ENCODE results near the gene SCN7A.
"Not testable (repeated sequence)": the region's sequence is repeated elsewhere in the genome, so short reads cannot be mapped to it uniquely, and the experiment has no call there.

Gene SCN7A

GRCh38 chr2:166361351-166362153 is 132.5 kb downstream of the SCN7A start:
- TF ChIP-seq EZH2phosphoT487 (IDR thresholded peaks at IDR 0.05; ENCODE audit: low read depth) (no peak), CTCF (IDR thresholded peaks at IDR 0.05; ENCODE audit: low read depth, low read length) (peak; percentile 71)
- Histone ChIP-seq H2AFZ (ENCODE audit: low read depth, low read length) (no peak overlapping the region), H3K9ac (ENCODE audit: low read length) (no peak overlapping the region), H3K79me2 (ENCODE audit: low read length) (no peaks in the 10 kb centered on the region), H3K4me1 (ENCODE audit: low read length) (no peaks in the 10 kb centered on the region), H3K4me2 (ENCODE audit: low read length) (no peak overlapping the region), H3K9me3 (ENCODE audit: insufficient read depth, low read length) (no peaks in the 10 kb centered on the region), H3K4me3 (ENCODE audit: low read length) (no peak overlapping the region), H4K20me1 (ENCODE audit: insufficient read depth, low read length) (no peaks in the 10 kb centered on the region), H3K27ac (ENCODE audit: low read length) (no peak overlapping the region), H3K36me3 (replicated peaks; ENCODE audit: low read depth, low read length) (no peaks in the 10 kb centered on the region), H3K27me3 (ENCODE audit: low read depth, low read length) (no peaks in the 10 kb centered on the region)

GRCh38 chr2:166360906-166361305 is 133.1 kb downstream of the SCN7A start:
- Histone ChIP-seq H3K4me3 (ENCODE audit: low read length) (no peak overlapping the region), H3K4me1 (ENCODE audit: low read length) (no peaks in the 10 kb centered on the region), H3K27me3 (ENCODE audit: low read depth, low read length) (no peaks in the 10 kb centered on the region), H3K79me2 (ENCODE audit: low read length) (no peaks in the 10 kb centered on the region), H2AFZ (ENCODE audit: low read depth, low read length) (no peak overlapping the region), H3K27ac (ENCODE audit: low read length) (no peak overlapping the region), H3K36me3 (replicated peaks; ENCODE audit: low read depth, low read length) (no peaks in the 10 kb centered on the region), H3K4me2 (ENCODE audit: low read length) (no peak overlapping the region), H4K20me1 (ENCODE audit: insufficient read depth, low read length) (no peaks in the 10 kb centered on the region), H3K9me3 (ENCODE audit: insufficient read depth, low read length) (no peaks in the 10 kb centered on the region), H3K9ac (ENCODE audit: low read length) (no peak overlapping the region)
- no peak for TF ChIP-seq EZH2phosphoT487 (IDR thresholded peaks at IDR 0.05; ENCODE audit: low read depth)
- no peak for TF ChIP-seq CTCF (IDR thresholded peaks at IDR 0.05; ENCODE audit: low read depth, low read length)

GRCh38 chr2:166360426-166360825 is 133.6 kb downstream of the SCN7A start:
- Histone ChIP-seq H4K20me1 (ENCODE audit: insufficient read depth, low read length) (no peaks in the 10 kb centered on the region), H3K36me3 (replicated peaks; ENCODE audit: low read depth, low read length) (no peaks in the 10 kb centered on the region), H3K27ac (ENCODE audit: low read length) (no peak overlapping the region), H3K4me2 (ENCODE audit: low read length) (no peak overlapping the region), H3K79me2 (ENCODE audit: low read length) (no peaks in the 10 kb centered on the region), H3K9me3 (ENCODE audit: insufficient read depth, low read length) (no peaks in the 10 kb centered on the region), H3K9ac (ENCODE audit: low read length) (no peak overlapping the region), H2AFZ (ENCODE audit: low read depth, low read length) (no peak overlapping the region), H3K4me1 (ENCODE audit: low read length) (no peaks in the 10 kb centered on the region), H3K4me3 (ENCODE audit: low read length) (no peak overlapping the region), H3K27me3 (ENCODE audit: low read depth, low read length) (no peaks in the 10 kb centered on the region)
- TF ChIP-seq EZH2phosphoT487 (IDR thresholded peaks at IDR 0.05; ENCODE audit: low read depth) (no peak), CTCF (IDR thresholded peaks at IDR 0.05; ENCODE audit: low read depth, low read length) (no peak)

DNA sequence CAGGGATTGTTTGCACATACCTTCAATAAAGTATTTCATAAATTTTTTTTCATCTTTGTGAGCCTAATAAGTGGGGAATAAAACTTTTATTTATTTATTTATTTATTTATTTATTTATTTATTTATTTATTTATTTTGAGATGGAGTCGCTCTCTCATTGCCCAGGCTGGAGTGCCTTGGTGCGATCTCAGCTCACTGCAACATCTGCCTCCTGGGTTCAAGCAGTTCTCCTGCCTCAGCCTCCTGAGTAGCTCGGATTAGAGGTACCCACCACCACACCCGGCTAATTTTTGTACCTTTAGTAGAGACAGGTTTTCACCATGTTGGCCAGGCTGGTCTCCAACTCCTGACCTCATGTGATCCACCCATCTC is 136.1 kb downstream of the SCN7A start:
- H3K27ac ChIP-seq (ENCODE audit: low read length); H2AFZ ChIP-seq (ENCODE audit: low read depth, low read length); H3K4me2 ChIP-seq (ENCODE audit: low read length); H3K79me2 ChIP-seq (ENCODE audit: low read length); H3K9ac ChIP-seq (ENCODE audit: low read length); H4K20me1 ChIP-seq (ENCODE audit: insufficient read depth, low read length); H3K4me1 ChIP-seq (ENCODE audit: low read length); H3K36me3 ChIP-seq (replicated peaks; ENCODE audit: low read depth, low read length); H3K27me3 ChIP-seq (ENCODE audit: low read depth, low read length); H3K4me3 ChIP-seq (ENCODE audit: low read length); H3K9me3 ChIP-seq (ENCODE audit: insufficient read depth, low read length): not testable (repeated sequence)

All from OCI-LY3 (cell line).